Activated CD4-positive, alpha-beta memory T cell treated with anti-CD3 and anti-CD28 coated beads, Interleukin-2, amount 10 ng/mL, durations not matched to agents 7 days and 5 days (primary cell): ENCODE data around the gene KANSL3. TPM values are rescaled to one million over a fixed set of nuclear protein-coding genes. Genes with fewer than 3 reads are reported as not detected.

Experiments used
- CTCF ChIA-PET: fragments of 350-600 bp; sonication (Branson Sonifier 250); formaldehyde crosslinking; loops from one replicate; lab custom pipeline; 2021; ENCODE audit warnings: antibody characterized with exemption, inconsistent platforms; lab: Charles Lee
- POLR2A ChIA-PET: fragments of 350-600 bp; sonication (Branson Sonifier 250); formaldehyde crosslinking; loops from one replicate; lab custom pipeline; 2021; ENCODE audit warnings: antibody characterized with exemption; lab: Charles Lee
- DNase-seq: peaks from one replicate; pipeline ENCODE4 v3.0.0-alpha.2; 2020
- H3K27ac Mint-ChIP-seq: one replicate; pipeline ENCODE4 v1.8.0; 2021; ENCODE audit warnings: mild to moderate bottlenecking, mixed read lengths
- H3K27me3 Mint-ChIP-seq: one replicate; pipeline ENCODE4 v1.8.0; 2021; ENCODE audit warnings: mixed read lengths
- H3K36me3 Mint-ChIP-seq: one replicate; pipeline ENCODE4 v1.8.0; 2021; ENCODE audit warnings: low read depth, mixed read lengths
- H3K4me1 Mint-ChIP-seq: one replicate; pipeline ENCODE4 v1.8.0; 2021; ENCODE audit warnings: mixed read lengths
- H3K4me3 Mint-ChIP-seq: one replicate; pipeline ENCODE4 v1.8.0; 2021; ENCODE audit warnings: mild to moderate bottlenecking, mixed read lengths
- H3K9me3 Mint-ChIP-seq: one replicate; pipeline ENCODE4 v1.8.0; 2021; ENCODE audit warnings: mixed read lengths
- total RNA-seq, 2 experiments: library from RNA; stranded (reverse); gene quantifications; one replicate each; pipeline ENCODE4 v1.2.3, GENCODE V29; 2021

KANSL3 gene
- total RNA-seq, 2 experiments from 2014 or later = 58.2 to 60.9 TPM

GRCh38 chr2:96591494-96591893, 46.6 kb downstream of the KANSL3 start:
- Mint-ChIP-seq H3K4me1 (peaks cover 65% of the 10 kb centered on the region), H3K27ac (no peak overlapping the region), H3K9me3 (no peaks in the 10 kb centered on the region), H3K27me3 (no peaks in the 10 kb centered on the region), H3K4me3 (no peak overlapping the region), H3K36me3 (peaks cover 79% of the 10 kb centered on the region)
- CTCF ChIA-PET = no interaction called here
- DNase-seq = no peak
- POLR2A ChIA-PET = no interaction called here

GRCh38 chr2:96591054-96591453, 47.1 kb downstream of the KANSL3 start:
- Mint-ChIP-seq H3K27ac (peak overlapping the region; percentile 27), H3K4me1 (peaks cover 65% of the 10 kb centered on the region), H3K4me3 (no peak overlapping the region), H3K9me3 (no peaks in the 10 kb centered on the region), H3K27me3 (no peaks in the 10 kb centered on the region), H3K36me3 (peaks cover 81% of the 10 kb centered on the region)
- ChIA-PET CTCF (no interaction called here), POLR2A (no interaction called here)
- DNase-seq = no peak

DNA sequence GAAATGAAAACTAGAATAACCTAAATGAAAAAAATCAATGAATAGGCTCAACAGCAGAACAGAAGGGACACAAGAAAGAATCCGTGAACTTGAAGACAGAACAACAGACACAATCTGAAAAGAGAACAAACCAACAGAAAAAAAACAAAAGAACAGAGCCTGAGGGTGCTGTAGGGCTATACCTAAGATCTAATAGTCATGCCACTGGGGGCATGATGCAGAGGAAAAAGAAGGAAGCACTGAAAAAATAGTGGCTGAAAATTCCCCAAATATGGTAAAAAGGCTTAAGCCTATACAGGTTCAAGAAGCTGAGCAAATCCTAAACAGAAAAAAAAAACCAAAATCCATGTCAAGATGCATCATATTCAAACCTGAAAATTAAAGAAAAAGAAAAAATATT, 50.3 kb downstream of the KANSL3 start:
- no peak for DNase-seq
- POLR2A ChIA-PET = interaction anchor here (0.8 kb wide), 1 partner anchor 51 kb away, joined by 3 read pairs; no protein-coding TSS in a partner anchor
- H3K4me3 Mint-ChIP-seq = no peak overlapping the region

DNA sequence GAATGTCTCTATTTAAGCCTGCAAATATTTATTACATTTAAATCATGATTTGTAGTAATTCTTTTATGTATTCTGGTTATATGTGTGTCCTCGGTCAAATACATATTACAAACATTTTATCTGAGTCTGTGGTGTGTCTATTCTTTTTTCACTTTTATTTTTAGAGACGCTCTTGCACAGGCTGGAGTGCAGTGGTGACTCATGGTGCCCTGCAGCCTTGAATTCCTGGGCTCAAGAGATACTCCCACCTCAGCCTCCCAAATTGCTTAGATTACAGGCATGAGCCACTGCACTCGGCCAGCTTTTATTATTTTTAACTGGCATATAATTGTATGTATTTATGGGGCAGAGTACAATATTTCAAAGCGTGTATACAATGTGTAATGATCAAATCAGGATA, 54.1 kb downstream of the KANSL3 start:
- Mint-ChIP-seq H3K9me3 (no peaks in the 10 kb centered on the region), H3K4me1 (peaks cover 14% of the 10 kb centered on the region), H3K36me3 (peaks cover 37% of the 10 kb centered on the region), H3K27ac (no peak overlapping the region), H3K4me3 (no peak overlapping the region), H3K27me3 (no peaks in the 10 kb centered on the region)
- POLR2A ChIA-PET = interaction anchor here (2.7 kb wide), 1 partner anchor 10 kb away, joined by 14 read pairs; no protein-coding TSS in a partner anchor
- DNase-seq = no peak
- CTCF ChIA-PET = interaction anchor here (1.2 kb wide), 1 partner anchor 14 kb away, joined by 3 read pairs; no protein-coding TSS in a partner anchor

More for the DNA sequence above, 50.3 kb downstream of the KANSL3 start:
- Mint-ChIP-seq H3K4me1 (peaks cover 33% of the 10 kb centered on the region), H3K27ac (no peak overlapping the region), H3K36me3 (peaks cover 64% of the 10 kb centered on the region), H3K27me3 (no peaks in the 10 kb centered on the region), H3K9me3 (no peaks in the 10 kb centered on the region)
- CTCF ChIA-PET = no interaction called here

DNA sequence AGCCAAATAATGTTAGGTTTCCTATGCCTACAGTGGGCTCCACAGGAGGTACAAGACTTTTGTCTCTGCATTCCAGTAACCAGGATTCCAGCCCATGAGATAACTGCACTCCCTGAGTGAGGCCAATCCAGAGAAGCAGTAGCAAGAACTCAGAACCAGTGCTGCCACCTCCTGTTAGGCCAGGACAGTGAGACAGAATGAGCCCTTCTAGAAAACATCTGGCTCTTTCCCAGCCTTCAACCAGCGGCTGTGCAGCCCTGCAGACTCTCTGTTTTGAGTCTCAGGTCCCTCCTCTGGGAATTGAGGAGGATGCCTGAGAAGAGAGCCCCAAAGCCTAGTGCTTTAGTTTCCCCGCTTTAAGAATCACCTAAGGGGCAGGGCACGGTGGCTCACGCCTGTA, 57.3 kb downstream of the KANSL3 start:
- ChIA-PET POLR2A (no interaction called here), CTCF (no interaction called here)
- no peaks in the 10 kb centered on the region for H3K27me3 Mint-ChIP-seq
- H3K4me3 Mint-ChIP-seq = no peak overlapping the region
- H3K36me3 Mint-ChIP-seq = peaks cover 14% of the 10 kb centered on the region
- DNase-seq = peak; percentile 35
- H3K4me1 Mint-ChIP-seq = no peaks in the 10 kb centered on the region
- no peak overlapping the region for H3K27ac Mint-ChIP-seq
- no peaks in the 10 kb centered on the region for H3K9me3 Mint-ChIP-seq

GRCh38 chr2:96579422-96579821, 58.7 kb downstream of the KANSL3 start:
- no peak for DNase-seq
- H3K4me3 Mint-ChIP-seq = no peak overlapping the region
- no peaks in the 10 kb centered on the region for H3K27me3 Mint-ChIP-seq
- H3K4me1 Mint-ChIP-seq = no peaks in the 10 kb centered on the region
- CTCF ChIA-PET = interaction anchor here (1.6 kb wide), 1 partner anchor 24 kb away, joined by 4 read pairs; no protein-coding TSS in a partner anchor
- H3K9me3 Mint-ChIP-seq = no peaks in the 10 kb centered on the region
- H3K27ac Mint-ChIP-seq = no peak overlapping the region
- POLR2A ChIA-PET = no interaction called here
- H3K36me3 Mint-ChIP-seq = peaks cover 3% of the 10 kb centered on the region

- H3K9me3 Mint-ChIP-seq = no peaks in the 10 kb centered on the region
- no peaks in the 10 kb centered on the region for H3K27me3 Mint-ChIP-seq
- no peak for DNase-seq
- no peaks in the 10 kb centered on the region for H3K36me3 Mint-ChIP-seq
- no peak overlapping the region for H3K27ac Mint-ChIP-seq
- ChIA-PET POLR2A (interaction anchor here (1.8 kb wide), 1 partner anchor 17 kb away, joined by 4 read pairs; no protein-coding TSS in a partner anchor), CTCF (interaction anchor here (1.6 kb wide), 1 partner anchor 23 kb away, joined by 4 read pairs; no protein-coding TSS in a partner anchor)
- no peaks in the 10 kb centered on the region for H3K4me1 Mint-ChIP-seq
- H3K4me3 Mint-ChIP-seq = no peak overlapping the region
Measured at GRCh38 chr2:96578731-96579130, 59.4 kb downstream of the KANSL3 start.

DNA sequence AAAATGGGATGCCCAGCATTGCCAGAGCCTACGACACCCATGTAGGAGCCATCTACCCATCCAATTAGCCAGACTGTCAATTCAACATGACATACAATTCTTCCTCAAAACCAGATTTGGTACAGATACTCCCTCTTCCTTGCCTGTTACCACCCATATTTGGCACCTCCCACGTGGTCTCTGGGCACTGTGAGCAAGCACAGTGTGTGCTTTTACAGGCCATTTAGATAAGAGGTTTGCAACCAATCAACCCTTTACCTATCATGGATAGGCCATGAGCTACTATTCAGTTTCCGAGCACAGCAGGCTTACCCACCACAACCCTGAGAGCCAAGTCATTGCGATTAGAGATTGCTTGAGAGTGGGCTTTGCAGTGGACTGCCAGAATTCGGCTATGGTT, 60.6 kb downstream of the KANSL3 start:
- ChIA-PET POLR2A (interaction anchor here (1.8 kb wide), 1 partner anchor 18 kb away, joined by 4 read pairs; no protein-coding TSS in a partner anchor), CTCF (interaction anchor here (0.8 kb wide), 1 partner anchor 11 kb away, joined by 3 read pairs; no protein-coding TSS in a partner anchor)
- Mint-ChIP-seq H3K27me3 (no peaks in the 10 kb centered on the region), H3K27ac (no peak overlapping the region), H3K9me3 (no peaks in the 10 kb centered on the region), H3K4me3 (no peak overlapping the region), H3K4me1 (no peaks in the 10 kb centered on the region), H3K36me3 (no peaks in the 10 kb centered on the region)
- DNase-seq = no peak

DNA sequence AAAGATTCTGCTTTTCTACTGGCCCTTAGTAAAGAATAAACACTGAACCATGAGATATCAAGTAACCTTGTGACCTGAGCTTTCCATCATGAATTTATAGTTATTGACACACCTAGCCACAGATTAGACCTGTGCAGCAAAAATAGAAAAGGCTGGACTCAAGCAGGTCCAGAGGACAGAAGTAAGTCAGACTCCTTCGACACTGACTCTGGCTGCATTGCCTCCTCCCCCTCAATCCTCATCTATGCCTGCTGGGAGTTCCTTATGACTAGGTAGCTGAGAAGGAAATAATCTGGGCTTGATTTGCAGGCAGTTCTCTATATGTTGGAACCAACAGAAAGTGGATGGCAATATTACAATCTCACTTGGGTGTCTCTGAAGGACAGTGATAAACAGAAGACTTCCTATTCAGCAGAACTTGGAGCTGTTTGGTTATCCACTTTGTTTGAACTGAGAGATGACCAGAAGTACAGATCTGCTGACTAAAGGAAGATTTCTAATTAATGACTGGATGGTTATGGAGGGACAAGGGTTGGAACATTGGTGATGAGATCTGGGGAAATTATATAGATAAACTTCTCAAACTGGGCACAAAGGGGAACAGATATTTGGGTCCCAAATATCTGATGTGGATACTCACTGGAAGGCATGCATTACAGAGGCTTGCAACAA, 62.2 kb downstream of the KANSL3 start:
- Mint-ChIP-seq H3K27ac (no peak overlapping the region), H3K36me3 (no peaks in the 10 kb centered on the region), H3K4me1 (no peaks in the 10 kb centered on the region), H3K9me3 (no peaks in the 10 kb centered on the region), H3K27me3 (no peaks in the 10 kb centered on the region), H3K4me3 (no peak overlapping the region)
- no peak for DNase-seq
- POLR2A ChIA-PET = no interaction called here
- CTCF ChIA-PET = interaction anchor here (1.1 kb wide), 1 partner anchor 22 kb away, joined by 4 read pairs; no protein-coding TSS in a partner anchor

GRCh38 chr2:96574364-96574763, 63.7 kb downstream of the KANSL3 start:
- no peak overlapping the region for H3K27ac Mint-ChIP-seq
- no peak overlapping the region for H3K4me3 Mint-ChIP-seq
- DNase-seq = no peak
- peaks cover 3% of the 10 kb centered on the region for H3K27me3 Mint-ChIP-seq
- H3K9me3 Mint-ChIP-seq = no peaks in the 10 kb centered on the region
- H3K4me1 Mint-ChIP-seq = no peaks in the 10 kb centered on the region
- H3K36me3 Mint-ChIP-seq = peaks cover 2% of the 10 kb centered on the region
- POLR2A ChIA-PET = no interaction called here
- CTCF ChIA-PET = no interaction called here

- H3K27ac Mint-ChIP-seq = no peak overlapping the region
- CTCF ChIA-PET = no interaction called here
- no peaks in the 10 kb centered on the region for H3K4me1 Mint-ChIP-seq
- peaks cover 2% of the 10 kb centered on the region for H3K36me3 Mint-ChIP-seq
- H3K9me3 Mint-ChIP-seq = no peaks in the 10 kb centered on the region
- no peak overlapping the region for H3K4me3 Mint-ChIP-seq
- H3K27me3 Mint-ChIP-seq = peaks cover 6% of the 10 kb centered on the region
- POLR2A ChIA-PET = no interaction called here
- no peak for DNase-seq
Measured at GRCh38 chr2:96568094-96568493, 70.0 kb downstream of the KANSL3 start.

GRCh38 chr2:96565111-96565510, 73.0 kb downstream of the KANSL3 start:
- ChIA-PET CTCF (interaction anchor here (3.9 kb wide), 1 partner anchor 10 kb away, joined by 19 read pairs; no protein-coding TSS in a partner anchor), POLR2A (no interaction called here)
- Mint-ChIP-seq H3K36me3 (peaks cover 2% of the 10 kb centered on the region), H3K9me3 (no peaks in the 10 kb centered on the region), H3K27me3 (peaks cover 6% of the 10 kb centered on the region), H3K27ac (no peak overlapping the region), H3K4me1 (no peaks in the 10 kb centered on the region), H3K4me3 (no peak overlapping the region)
- no peak for DNase-seq

DNA sequence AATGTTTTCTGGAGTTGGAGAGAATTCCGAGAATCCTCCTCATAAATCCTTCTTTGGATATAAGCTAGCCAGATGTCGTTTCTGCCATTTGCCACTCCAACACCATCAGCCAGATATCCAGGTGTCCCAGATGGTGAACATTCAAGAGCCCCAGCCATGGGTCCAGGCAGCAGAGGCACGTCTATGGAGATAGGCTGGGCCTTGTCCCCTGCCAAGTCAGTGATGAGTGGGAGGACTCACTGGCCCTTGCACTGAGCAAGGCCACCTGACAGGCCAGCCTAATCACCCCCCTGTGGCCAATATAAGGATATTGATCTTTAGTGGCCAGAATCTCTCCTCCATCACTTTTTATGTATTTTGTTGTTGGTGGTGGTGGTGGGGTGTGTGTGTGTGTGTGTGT, 73.5 kb downstream of the KANSL3 start:
- Mint-ChIP-seq H3K4me1 (no peaks in the 10 kb centered on the region), H3K36me3 (peaks cover under 1% of the 10 kb centered on the region), H3K27ac (no peak overlapping the region), H3K27me3 (peaks cover 5% of the 10 kb centered on the region), H3K9me3 (no peaks in the 10 kb centered on the region), H3K4me3 (no peak overlapping the region)
- POLR2A ChIA-PET = no interaction called here
- no peak for DNase-seq
- CTCF ChIA-PET = interaction anchor here (3.9 kb wide), 1 partner anchor 10 kb away, joined by 19 read pairs; no protein-coding TSS in a partner anchor
